ENCODE data around the gene PTTG1.

DNA sequence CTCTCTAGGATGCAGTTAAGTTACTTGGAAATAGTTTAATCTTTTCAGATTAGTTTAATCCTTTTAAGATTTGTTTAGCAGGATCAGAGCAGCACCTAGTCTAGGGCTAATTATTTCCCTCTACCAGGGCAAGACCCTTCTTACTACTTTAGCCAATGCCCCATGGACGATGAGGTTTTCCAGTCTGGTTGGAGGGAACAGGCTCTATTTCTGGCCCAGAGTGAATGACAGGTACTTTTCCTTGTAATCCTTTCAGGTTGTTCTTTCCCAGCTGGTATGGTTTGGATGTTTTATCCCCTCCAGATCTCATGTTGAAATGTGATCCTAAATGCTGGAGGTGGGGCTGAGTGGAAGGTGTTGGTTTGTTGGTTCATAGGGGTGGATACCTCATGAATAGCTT, 27.2 kb downstream of the PTTG1 start:
- TF ChIP-seq, protein P1, sequence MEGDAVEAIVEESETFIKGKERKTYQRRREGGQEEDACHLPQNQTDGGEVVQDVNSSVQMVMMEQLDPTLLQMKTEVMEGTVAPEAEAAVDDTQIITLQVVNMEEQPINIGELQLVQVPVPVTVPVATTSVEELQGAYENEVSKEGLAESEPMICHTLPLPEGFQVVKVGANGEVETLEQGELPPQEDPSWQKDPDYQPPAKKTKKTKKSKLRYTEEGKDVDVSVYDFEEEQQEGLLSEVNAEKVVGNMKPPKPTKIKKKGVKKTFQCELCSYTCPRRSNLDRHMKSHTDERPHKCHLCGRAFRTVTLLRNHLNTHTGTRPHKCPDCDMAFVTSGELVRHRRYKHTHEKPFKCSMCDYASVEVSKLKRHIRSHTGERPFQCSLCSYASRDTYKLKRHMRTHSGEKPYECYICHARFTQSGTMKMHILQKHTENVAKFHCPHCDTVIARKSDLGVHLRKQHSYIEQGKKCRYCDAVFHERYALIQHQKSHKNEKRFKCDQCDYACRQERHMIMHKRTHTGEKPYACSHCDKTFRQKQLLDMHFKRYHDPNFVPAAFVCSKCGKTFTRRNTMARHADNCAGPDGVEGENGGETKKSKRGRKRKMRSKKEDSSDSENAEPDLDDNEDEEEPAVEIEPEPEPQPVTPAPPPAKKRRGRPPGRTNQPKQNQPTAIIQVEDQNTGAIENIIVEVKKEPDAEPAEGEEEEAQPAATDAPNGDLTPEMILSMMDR (IDR thresholded peaks at IDR 0.05) = no peak
- no peak for TF ChIP-seq EZH2 (IDR thresholded peaks at IDR 0.05; ENCODE audit: borderline replicate concordance, insufficient read depth, low read depth, low read length, poor library complexity, severe bottlenecking)

All from B cell (primary cell).